ENCODE results near the gene MBLAC1.

GRCh38 chr7:100166317-100166940 lies 39.7 kb downstream of the MBLAC1 start:
- TF ChIP-seq ZFX (IDR thresholded peaks at IDR 0.05; ENCODE audit: borderline replicate concordance): no peak
- TF ChIP-seq CTCF (IDR thresholded peaks at IDR 0.05): no peak
